ENCODE results near the gene CDC20.
"Not testable (repeated sequence)": the region's sequence is repeated elsewhere in the genome, so short reads cannot be mapped to it uniquely, and the experiment has no call there.

The CDC20 gene

GRCh38 chr1:43389326-43390313 lies 30.8 kb downstream of the CDC20 start, which contains the start of the genes MED8 and SZT2:
MED8 (minus strand) TSS chr1:43389800; CDS start chr1:43389764, 36 bp downstream.
SZT2 (plus strand) TSS chr1:43389899; CDS start chr1:43389969, 70 bp downstream.
- peak; percentile 88 for TF ChIP-seq POLR2A (IDR thresholded peaks at IDR 0.05; ENCODE audit: low read depth, low read length)
- TF ChIP-seq POLR2AphosphoS5 (IDR thresholded peaks at IDR 0.05; ENCODE audit: low read depth, low read length) = peak; percentile 76
- peak; percentile 39; the same call in 1 of the 2 replicates for TF ChIP-seq TAF1 (IDR thresholded peaks at IDR 0.05; ENCODE audit: borderline replicate concordance, low read depth, low read length)
- FAIRE-seq = peak; percentile 96
- DNase-seq (ENCODE audit: insufficient read length) = peak; percentile 88

GRCh38 chr1:43392702-43393101 lies 33.9 kb downstream of the CDC20 start:
- FAIRE-seq (no peak), DNase-seq (ENCODE audit: insufficient read length) (no peak)
- TF ChIP-seq POLR2A (IDR thresholded peaks at IDR 0.05; ENCODE audit: low read depth, low read length) (no peak), POLR2AphosphoS5 (IDR thresholded peaks at IDR 0.05; ENCODE audit: low read depth, low read length) (no peak), TAF1 (IDR thresholded peaks at IDR 0.05; ENCODE audit: borderline replicate concordance, low read depth, low read length) (no peak)

- DNase-seq (ENCODE audit: insufficient read length) (no peak), FAIRE-seq (no peak)
- TF ChIP-seq POLR2A (IDR thresholded peaks at IDR 0.05; ENCODE audit: low read depth, low read length) = no peak
Observed at GRCh38 chr1:43395523-43395922, 36.7 kb downstream of the CDC20 start.

GRCh38 chr1:43396059-43396458 lies 37.3 kb downstream of the CDC20 start:
- DNase-seq (ENCODE audit: insufficient read length) (no peak), FAIRE-seq (no peak)
- no peak for TF ChIP-seq POLR2A (IDR thresholded peaks at IDR 0.05; ENCODE audit: low read depth, low read length)
- TF ChIP-seq TAF1 (IDR thresholded peaks at IDR 0.05; ENCODE audit: borderline replicate concordance, low read depth, low read length) = no peak
- TF ChIP-seq POLR2AphosphoS5 (IDR thresholded peaks at IDR 0.05; ENCODE audit: low read depth, low read length) = no peak

GRCh38 chr1:43398227-43398626 lies 39.4 kb downstream of the CDC20 start:
- DNase-seq (ENCODE audit: insufficient read length) (no peak), FAIRE-seq (no peak)
- TF ChIP-seq TAF1 (IDR thresholded peaks at IDR 0.05; ENCODE audit: borderline replicate concordance, low read depth, low read length) (no peak), POLR2AphosphoS5 (IDR thresholded peaks at IDR 0.05; ENCODE audit: low read depth, low read length) (no peak), POLR2A (IDR thresholded peaks at IDR 0.05; ENCODE audit: low read depth, low read length) (no peak)

- not testable (repeated sequence) for FAIRE-seq
Observed at GRCh38 chr1:43400441-43400840, 41.7 kb downstream of the CDC20 start.

GRCh38 chr1:43402089-43402865 lies 43.5 kb downstream of the CDC20 start:
- FAIRE-seq (no peak), DNase-seq (ENCODE audit: insufficient read length) (no peak)
- TF ChIP-seq POLR2A (IDR thresholded peaks at IDR 0.05; ENCODE audit: low read depth, low read length) (no peak), TAF1 (IDR thresholded peaks at IDR 0.05; ENCODE audit: borderline replicate concordance, low read depth, low read length) (no peak), POLR2AphosphoS5 (IDR thresholded peaks at IDR 0.05; ENCODE audit: low read depth, low read length) (no peak)

More at GRCh38 chr1:43400441-43400840, 41.7 kb downstream of the CDC20 start:
- DNase-seq (ENCODE audit: insufficient read length) = not testable (repeated sequence)

- FAIRE-seq (no peak), DNase-seq (ENCODE audit: insufficient read length) (no peak)
- TF ChIP-seq TAF1 (IDR thresholded peaks at IDR 0.05; ENCODE audit: borderline replicate concordance, low read depth, low read length) (no peak), POLR2A (IDR thresholded peaks at IDR 0.05; ENCODE audit: low read depth, low read length) (no peak), POLR2AphosphoS5 (IDR thresholded peaks at IDR 0.05; ENCODE audit: low read depth, low read length) (no peak)
Observed at GRCh38 chr1:43404353-43404752, 45.6 kb downstream of the CDC20 start.

GRCh38 chr1:43405219-43405875 lies 46.6 kb downstream of the CDC20 start:
- no peak for FAIRE-seq

GRCh38 chr1:43405876-43406234 lies 47.1 kb downstream of the CDC20 start:
- TF ChIP-seq POLR2AphosphoS5 (IDR thresholded peaks at IDR 0.05; ENCODE audit: low read depth, low read length) (no peak), POLR2A (IDR thresholded peaks at IDR 0.05; ENCODE audit: low read depth, low read length) (no peak), TAF1 (IDR thresholded peaks at IDR 0.05; ENCODE audit: borderline replicate concordance, low read depth, low read length) (no peak)
- DNase-seq (ENCODE audit: insufficient read length) = no peak
- no peak for FAIRE-seq

More at GRCh38 chr1:43405219-43405875, 46.6 kb downstream of the CDC20 start:
- TF ChIP-seq POLR2AphosphoS5 (IDR thresholded peaks at IDR 0.05; ENCODE audit: low read depth, low read length) (no peak), POLR2A (IDR thresholded peaks at IDR 0.05; ENCODE audit: low read depth, low read length) (no peak), TAF1 (IDR thresholded peaks at IDR 0.05; ENCODE audit: borderline replicate concordance, low read depth, low read length) (no peak)
- no peak for DNase-seq (ENCODE audit: insufficient read length)

GRCh38 chr1:43410571-43410970 lies 51.8 kb downstream of the CDC20 start:
- FAIRE-seq (no peak), DNase-seq (ENCODE audit: insufficient read length) (no peak)
- no peak for TF ChIP-seq POLR2A (IDR thresholded peaks at IDR 0.05; ENCODE audit: low read depth, low read length)
- TF ChIP-seq TAF1 (IDR thresholded peaks at IDR 0.05; ENCODE audit: borderline replicate concordance, low read depth, low read length) = no peak
- TF ChIP-seq POLR2AphosphoS5 (IDR thresholded peaks at IDR 0.05; ENCODE audit: low read depth, low read length) = no peak

Measured in GM12892 (cell line).